ENCODE data around the gene ERBB4.

The ERBB4 gene

DNA sequence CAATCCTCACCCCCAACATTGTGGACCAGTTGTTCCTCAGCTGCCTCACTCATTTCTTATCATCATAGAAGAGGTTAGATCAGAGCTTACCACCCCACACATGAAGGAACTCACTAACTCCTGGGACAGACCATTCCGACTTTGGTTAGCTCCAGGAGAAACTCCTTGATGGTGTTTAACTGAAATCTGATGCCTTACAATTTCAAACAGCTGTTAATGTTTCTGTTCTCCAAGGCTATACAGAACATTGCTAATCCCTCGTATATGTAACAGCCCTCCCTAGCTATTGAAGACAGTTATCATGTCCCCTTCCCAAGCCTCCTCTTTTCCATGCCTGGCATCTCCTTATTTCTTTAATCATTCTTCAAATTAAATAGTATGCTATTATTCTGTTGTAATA is 14.8 kb downstream of the ERBB4 start:
- Histone ChIP-seq H3K27me3 (no peaks in the 10 kb centered on the region), H3K4me1 (peaks cover 12% of the 10 kb centered on the region), H3K9me3 (no peaks in the 10 kb centered on the region), H3K4me3 (ENCODE audit: low read depth, low read length) (no peak overlapping the region), H3K36me3 (no peaks in the 10 kb centered on the region)
- TF ChIP-seq, protein P1, sequence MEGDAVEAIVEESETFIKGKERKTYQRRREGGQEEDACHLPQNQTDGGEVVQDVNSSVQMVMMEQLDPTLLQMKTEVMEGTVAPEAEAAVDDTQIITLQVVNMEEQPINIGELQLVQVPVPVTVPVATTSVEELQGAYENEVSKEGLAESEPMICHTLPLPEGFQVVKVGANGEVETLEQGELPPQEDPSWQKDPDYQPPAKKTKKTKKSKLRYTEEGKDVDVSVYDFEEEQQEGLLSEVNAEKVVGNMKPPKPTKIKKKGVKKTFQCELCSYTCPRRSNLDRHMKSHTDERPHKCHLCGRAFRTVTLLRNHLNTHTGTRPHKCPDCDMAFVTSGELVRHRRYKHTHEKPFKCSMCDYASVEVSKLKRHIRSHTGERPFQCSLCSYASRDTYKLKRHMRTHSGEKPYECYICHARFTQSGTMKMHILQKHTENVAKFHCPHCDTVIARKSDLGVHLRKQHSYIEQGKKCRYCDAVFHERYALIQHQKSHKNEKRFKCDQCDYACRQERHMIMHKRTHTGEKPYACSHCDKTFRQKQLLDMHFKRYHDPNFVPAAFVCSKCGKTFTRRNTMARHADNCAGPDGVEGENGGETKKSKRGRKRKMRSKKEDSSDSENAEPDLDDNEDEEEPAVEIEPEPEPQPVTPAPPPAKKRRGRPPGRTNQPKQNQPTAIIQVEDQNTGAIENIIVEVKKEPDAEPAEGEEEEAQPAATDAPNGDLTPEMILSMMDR (IDR thresholded peaks at IDR 0.05; ENCODE audit: low read depth, low read length), result no peak
- DNase-seq, result no peak

DNA sequence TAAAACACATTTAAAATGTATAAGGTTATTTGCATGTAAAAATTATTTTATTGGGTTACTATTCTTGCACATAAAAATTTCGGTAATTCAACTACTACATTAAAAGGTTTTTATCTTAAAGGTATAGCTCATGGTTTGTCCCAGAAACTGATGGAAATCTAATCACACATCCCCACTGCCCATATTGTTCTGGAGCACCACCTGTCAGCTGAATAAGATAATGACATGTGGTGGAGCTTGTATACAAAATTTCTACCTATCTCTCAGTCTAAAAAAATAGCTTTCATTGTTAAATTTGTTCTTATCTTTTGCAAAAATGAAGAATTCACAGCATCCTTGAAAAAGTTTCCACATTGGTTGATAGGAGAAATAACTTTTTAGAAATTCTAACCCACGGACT is 18.3 kb downstream of the ERBB4 start:
- Histone ChIP-seq H3K4me1 (peaks cover 12% of the 10 kb centered on the region), H3K27me3 (no peaks in the 10 kb centered on the region), H3K4me3 (ENCODE audit: low read depth, low read length) (no peak overlapping the region), H3K36me3 (no peaks in the 10 kb centered on the region), H3K9me3 (no peaks in the 10 kb centered on the region)
- TF ChIP-seq, protein P1 (IDR thresholded peaks at IDR 0.05; ENCODE audit: low read depth, low read length), result peak; percentile 70
- DNase-seq, result peak; percentile 23

DNA sequence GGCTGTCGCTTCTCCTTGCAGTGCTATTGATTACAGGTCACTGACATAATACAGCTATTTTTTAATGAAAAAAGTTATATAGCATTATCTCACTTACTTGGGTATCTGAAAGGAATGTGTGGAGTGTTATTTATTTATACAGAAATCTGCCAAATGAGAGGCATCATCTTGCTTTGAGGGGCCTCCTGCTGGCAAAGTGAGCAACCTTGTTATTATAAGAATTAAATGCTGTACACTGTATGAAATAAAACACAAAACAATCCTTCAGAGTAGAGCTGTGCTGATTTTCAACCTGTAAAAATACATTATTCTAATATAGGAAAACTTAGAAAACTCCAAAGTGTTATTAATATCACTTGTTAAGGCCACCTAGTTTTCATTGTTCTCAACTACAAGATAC is 20.9 kb downstream of the ERBB4 start:
- Histone ChIP-seq H3K9me3 (no peaks in the 10 kb centered on the region), H3K4me3 (ENCODE audit: low read depth, low read length) (no peak overlapping the region), H3K4me1 (peaks cover 12% of the 10 kb centered on the region), H3K36me3 (no peaks in the 10 kb centered on the region), H3K27me3 (no peaks in the 10 kb centered on the region)
- TF ChIP-seq, protein P1 (IDR thresholded peaks at IDR 0.05; ENCODE audit: low read depth, low read length), result peak; percentile 32
- DNase-seq, result no peak

DNA sequence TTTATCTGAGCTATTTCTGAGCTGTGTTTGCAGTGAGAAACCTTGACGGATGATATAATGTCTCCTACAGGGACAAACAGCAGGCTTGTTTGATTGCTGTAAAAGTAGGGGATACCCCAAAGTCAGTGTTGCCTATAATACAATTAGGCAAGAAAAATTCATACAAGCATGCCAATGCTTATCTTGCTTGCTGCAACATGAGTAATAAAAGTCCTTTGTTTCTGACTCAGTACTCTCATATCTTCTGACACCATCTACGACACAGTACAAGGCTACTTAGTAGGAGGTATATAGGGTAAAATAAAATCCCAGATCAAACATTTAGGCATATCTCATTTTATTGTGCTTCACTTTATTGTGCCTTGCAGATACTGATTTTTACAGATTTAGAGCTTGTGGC is 33.0 kb downstream of the ERBB4 start:
- Histone ChIP-seq H3K4me1 (no peaks in the 10 kb centered on the region), H3K27me3 (no peaks in the 10 kb centered on the region), H3K9me3 (no peaks in the 10 kb centered on the region; the same call in 1 of the 2 replicates), H3K36me3 (no peaks in the 10 kb centered on the region), H3K4me3 (ENCODE audit: low read depth, low read length) (no peak overlapping the region)
- TF ChIP-seq, protein P1 (IDR thresholded peaks at IDR 0.05; ENCODE audit: low read depth, low read length), result no peak
- no peak for DNase-seq

DNA sequence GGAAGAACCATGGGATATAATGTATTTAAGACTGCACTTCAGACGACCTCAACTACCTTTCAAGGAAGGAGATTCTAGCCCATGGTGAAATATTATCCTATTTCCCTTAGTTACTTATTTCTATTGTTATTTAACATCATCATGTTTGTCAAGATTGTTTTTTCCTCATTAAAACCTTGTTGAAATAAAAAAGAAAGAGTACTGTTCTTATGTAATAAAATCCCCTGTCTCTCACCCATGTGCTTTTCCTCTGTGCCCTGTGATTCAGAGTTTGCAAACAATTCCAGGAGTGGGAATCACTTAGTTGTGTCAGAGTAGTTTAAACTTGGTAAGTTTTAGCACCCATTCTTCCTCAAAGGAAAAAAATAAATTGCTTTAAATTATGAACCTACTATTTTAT is 43.6 kb downstream of the ERBB4 start:
- no peaks in the 10 kb centered on the region for H3K36me3 ChIP-seq
- H3K27me3 ChIP-seq, result no peaks in the 10 kb centered on the region
- peaks cover 5% of the 10 kb centered on the region; the same call in 1 of the 2 replicates for H3K4me1 ChIP-seq
- no peak overlapping the region for H3K4me3 ChIP-seq (ENCODE audit: low read depth, low read length)
- DNase-seq, result no peak
- TF ChIP-seq, protein P1 (IDR thresholded peaks at IDR 0.05; ENCODE audit: low read depth, low read length), result no peak
- no peaks in the 10 kb centered on the region for H3K9me3 ChIP-seq

DNA sequence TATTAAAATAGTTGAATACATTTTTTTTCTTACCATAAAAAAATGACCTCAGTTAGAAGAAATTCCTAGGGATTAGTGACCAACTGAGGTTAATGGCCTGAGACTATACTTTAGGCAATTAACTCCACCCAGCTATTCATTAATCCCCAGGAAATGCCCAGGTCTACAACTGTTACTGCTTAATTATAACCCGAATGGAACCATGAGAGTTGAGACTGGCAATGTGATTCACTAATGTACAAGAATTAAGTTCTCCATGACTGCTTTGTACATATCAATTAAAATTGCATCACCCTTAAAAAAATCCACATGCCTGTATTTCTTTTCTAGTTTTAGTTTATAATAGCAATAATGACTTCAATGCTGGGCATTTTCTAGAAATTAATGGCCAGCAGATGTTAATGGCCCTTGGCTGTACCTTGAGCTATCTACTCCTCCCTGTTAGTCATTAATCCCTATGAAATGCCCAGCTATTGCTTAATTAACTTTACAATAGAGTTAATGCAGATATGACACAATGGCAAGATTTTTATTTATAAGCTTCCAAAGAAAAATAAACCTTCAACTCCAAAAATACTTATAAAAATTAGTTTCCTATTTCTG is 44.1 kb downstream of the ERBB4 start:
- Histone ChIP-seq H3K4me3 (ENCODE audit: low read depth, low read length) (no peak overlapping the region), H3K36me3 (no peaks in the 10 kb centered on the region), H3K27me3 (no peaks in the 10 kb centered on the region), H3K9me3 (no peaks in the 10 kb centered on the region), H3K4me1 (peaks cover 5% of the 10 kb centered on the region; the same call in 1 of the 2 replicates)
- TF ChIP-seq, protein P1 (IDR thresholded peaks at IDR 0.05; ENCODE audit: low read depth, low read length), result no peak
- no peak for DNase-seq
